HG03520 (cell line): ENCODE measurements around the gene KRTAP10-9.
"Not testable (repeated sequence)": the region's sequence is repeated elsewhere in the genome, so short reads cannot be mapped to it uniquely, and the experiment has no call there.

ENCODE experiments used
- ATAC-seq: cut with Tn5 transposase; IDR thresholded peaks from one replicate; pipeline ENCODE4 v1.9.1; 2021; ENCODE audit warnings: mild to moderate bottlenecking, moderate library complexity; ENCODE audit not compliant: unreplicated experiment

The KRTAP10-9 gene

DNA sequence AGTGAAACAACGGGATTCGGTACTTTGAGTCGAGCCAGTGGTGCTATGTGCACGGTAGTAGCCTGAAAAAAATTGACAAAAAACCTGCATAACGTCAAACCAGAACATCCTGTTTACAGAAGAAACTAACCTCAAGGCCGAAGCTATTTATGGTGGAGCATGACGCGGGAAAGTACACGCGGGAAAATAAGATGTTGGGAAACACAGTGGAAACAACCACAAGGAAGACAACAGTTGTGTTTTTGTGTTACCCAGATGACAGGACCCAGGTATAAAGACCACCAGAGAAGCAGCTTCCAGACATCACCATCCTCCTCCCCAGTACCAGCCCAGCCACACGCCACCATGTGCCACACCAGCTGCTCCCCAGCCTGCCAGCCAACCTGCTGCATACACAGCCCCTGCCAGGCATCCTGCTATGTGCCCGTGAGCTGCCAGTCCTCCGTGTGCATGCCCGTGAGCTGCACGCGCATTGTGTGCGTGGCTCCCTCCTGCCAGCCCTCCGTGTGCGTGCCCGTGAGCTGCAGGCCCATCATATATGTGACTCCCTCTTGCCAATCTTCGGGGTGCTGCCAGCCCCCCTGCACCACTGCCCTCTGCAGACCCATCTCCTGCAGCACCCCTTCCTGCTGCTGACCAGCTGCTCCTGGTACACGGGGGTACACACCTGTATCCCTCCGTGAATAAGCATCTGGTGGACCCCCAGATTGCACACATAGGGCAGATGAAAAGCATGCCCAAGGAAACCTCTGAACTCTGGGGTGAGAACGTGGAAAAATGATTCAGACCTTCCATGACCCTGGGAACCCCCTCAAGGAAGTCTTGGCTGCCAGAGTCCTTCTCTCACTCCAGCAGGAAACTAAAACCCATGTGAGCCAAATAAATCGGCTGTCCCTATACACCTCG is 31.0 kb downstream of the KRTAP10-9 start, which contains the start of gene KRTAP12-3:
Gene KRTAP12-3 (plus strand): TSS at position 298 of the 906 bp plus-strand sequence. CDS start 48 bp downstream, at position 346.
- no peak for ATAC-seq

DNA sequence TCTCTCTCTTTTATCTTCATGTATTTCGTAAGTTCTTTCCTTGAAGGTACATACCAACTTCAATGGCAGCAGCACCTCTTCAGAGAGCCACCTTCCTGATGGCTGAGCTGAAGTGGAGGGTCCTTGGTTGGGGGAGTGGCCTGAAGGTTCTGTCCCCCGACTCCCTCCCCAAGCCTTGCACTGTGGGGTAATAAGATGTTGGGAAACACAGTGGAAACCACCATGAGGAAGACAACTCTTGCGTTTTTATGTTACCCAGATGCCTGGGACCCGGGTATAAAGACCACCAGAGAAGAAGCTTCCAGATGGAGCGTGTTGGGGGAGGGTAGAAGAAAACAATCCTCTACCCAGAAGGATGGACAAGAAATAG is 31.6 kb downstream of the KRTAP10-9 start:
- no peak for ATAC-seq

DNA sequence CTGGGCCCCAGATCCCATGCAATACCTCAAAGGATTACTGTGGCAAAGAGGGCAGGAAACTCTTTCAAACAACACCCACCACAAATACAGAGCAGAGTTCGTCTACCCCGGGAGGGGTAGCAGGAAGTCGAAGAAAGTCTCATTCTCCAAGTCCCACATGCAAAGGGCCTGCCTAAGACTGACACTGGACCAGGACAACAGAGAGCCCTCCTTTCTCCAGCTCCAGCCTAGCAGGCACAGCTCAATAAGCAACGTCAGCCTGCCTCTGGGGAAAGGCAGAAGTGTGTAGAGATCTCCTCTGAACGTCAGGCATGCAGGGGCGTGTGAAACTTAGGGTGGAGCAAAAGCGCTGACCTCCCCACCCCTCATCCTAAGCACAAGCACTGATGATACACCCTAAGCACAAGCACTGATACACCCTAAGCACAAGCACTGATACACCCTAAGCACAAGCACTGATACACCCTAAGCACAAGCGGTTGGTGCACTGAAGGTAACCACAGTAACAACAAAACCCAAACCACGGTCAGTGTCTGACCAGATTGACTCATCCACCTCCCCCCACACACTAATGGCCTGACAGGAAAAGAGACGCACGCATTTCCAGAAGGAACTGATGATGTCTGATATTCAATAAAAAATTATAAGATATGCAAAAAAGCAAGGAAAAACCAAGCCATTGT is 32.2 kb downstream of the KRTAP10-9 start:
- ATAC-seq: no peak

DNA sequence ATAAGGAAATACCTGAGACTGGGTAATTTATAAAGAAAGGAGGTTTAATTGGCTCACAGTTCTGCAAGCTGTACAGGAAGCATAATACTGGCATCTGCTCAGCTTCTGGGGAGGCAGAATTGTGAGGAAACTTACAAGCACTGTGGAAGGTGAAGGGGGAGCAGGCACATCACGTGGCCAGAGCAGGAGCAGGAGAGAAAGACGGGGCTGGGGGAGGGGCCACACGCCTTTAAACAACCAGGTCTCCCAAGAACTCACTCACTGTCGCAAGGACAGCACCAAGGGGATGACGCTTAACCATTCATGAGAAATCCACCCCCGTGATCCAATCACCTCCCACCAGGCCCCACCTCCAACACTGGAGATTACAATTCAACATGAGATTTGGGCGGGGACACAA is 34.7 kb downstream of the KRTAP10-9 start:
- ATAC-seq: not testable (repeated sequence)

DNA sequence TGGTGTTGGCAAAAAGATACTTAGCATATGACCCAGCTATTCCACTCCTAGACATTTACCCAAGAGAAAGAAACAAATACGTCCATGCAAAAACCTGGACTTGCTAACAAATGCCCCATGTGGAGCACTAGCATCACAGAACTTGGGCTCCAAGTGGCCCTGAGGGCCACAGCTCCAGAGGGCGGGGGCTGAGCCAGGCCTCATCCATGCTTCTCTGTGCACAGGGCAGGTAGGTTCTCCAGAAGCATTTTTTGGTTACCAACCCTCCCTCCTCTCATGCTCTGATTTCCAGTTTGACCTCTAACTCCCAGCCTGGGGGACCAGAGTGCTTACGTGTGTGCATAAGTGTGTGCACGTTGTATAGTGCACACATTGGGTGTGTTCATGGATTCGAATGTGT is 37.8 kb downstream of the KRTAP10-9 start:
- ATAC-seq: no peak

DNA sequence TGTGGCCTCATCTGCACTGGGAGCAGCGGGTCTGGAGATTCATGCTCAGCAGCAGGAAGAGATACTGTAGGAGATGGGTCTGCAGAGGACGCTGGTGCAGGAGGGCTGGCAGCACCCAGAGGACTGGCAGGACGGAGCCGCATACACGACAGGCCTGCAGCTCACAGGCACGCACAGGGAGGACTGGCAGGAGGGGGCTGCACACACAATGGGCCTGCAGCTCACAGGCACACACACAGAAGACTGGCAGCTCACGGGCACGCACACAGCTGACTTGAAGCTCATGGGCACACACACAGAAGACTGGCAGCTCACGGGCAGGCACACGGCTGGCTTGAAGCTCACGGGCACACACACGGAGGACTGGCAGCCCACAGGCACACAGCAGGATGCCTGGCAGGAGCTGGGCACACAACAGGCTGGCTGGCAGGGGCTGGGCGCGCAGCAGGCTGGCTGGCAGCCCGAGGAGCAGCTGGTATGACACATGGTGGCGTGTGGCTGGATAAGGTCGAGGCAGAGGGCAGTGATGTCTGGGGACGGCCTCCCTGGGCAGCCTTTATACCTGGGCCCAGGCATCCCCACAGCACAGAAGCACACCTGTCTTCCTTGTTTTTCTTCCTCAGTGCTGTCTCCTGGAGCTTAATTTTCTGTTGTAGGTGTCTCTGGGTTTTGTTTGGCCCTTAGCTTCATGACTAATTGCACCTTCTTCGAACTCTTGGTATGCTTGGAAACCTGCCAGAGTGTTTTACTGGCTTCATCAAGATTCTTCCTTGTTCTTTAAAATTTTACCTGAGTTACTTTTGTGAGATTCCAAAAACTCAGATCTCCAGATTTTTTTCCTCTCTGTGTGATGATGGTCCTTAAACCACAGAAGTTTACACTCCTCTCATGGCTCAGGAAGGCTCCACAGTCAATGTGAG is 39.8 kb downstream of the KRTAP10-9 start, which contains the start of gene KRTAP12-2:
Gene KRTAP12-2 (minus strand): TSS at position 527 of the 920 bp plus-strand sequence. CDS start 41 bp downstream, at position 486.
- no peak for ATAC-seq

DNA sequence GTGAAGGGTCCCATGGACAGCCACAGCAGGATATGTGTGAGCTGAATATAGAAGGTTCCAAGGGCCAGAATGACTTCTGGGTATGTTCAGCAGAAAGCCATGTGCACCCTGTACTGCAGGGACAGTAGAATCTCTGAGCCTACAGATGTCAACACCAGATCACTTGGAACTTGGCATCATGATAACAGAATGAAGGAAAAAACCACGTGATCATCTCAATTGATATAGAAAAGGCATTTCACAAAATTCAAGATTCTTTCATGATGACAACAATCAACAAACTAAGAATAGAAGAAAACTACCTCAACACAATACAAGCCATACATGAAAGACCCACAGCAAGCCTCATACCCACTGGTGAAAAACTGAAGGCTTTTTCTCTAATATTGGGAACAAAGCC is 40.7 kb downstream of the KRTAP10-9 start:
- ATAC-seq: no peak

DNA sequence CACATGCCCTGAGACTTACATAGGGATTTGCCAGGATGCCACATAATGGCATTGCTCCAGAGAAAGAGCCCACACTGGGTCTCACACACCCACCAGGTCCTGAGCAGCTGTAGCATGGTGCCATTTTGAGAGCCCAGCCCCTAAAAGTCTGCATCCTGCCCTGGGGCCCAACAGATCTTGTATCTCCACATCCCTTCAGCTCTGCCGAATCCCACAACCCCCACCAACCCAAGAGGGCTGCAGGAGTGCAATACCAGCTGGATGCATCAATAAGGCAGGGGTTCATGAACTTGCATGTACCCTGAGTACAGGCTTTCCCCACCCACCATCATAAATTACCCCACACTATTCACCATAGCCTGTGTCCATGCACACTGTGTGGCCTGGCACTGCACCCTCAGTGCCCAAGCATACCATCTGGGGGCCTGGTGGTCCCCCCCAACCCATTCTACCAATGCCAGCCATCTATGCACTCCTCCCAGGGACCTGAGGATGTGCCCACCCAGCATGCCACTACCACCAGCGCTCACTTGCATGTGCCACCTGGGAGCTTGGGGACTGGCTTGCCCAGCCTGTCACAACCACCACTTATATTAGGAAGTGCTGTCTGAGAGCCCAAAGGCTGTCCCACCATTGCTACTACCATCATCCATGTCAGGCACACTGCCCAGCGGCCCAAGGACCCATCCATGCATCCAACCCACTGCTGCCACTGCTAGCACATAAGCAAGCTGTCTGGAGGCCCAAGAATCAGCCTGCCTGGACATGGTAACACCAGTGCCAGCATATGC is 43.9 kb downstream of the KRTAP10-9 start:
- ATAC-seq: no peak

DNA sequence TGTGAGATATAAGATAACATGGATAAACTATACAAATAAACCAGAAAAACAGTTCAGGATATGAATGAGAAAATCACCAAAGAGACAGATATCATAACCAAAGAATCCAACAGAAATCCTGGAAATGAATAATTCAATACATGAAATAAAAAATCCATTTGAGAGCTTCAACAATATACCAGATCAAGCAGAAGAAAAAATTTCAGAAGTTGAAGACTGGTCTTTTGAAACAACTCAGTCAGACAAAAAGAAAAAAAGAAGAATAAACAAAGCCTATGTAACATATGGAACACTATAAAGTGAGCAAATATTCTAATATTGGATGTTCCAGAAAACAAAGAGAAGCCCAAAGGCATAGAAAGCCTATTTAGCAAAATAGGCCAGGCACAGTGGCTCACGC is 45.0 kb downstream of the KRTAP10-9 start:
- no peak for ATAC-seq

DNA sequence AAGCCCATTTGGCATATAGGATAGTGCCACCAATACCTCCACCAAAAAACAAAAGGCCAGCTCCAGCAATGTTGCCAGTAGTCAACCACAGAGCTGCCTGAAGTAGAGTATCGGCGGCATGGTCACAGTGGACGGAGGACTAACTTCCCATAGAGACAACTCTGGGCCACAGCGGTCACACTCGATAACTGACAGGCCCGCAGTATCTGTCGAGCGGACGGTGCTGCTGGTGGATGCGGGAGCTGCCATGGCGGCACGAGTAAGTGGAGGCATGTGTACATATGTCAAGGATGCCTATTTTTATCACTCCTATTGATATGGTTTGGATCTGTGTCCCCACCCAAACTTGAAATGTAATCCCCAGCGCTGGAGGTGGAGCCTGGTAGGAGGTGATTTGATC is 51.0 kb downstream of the KRTAP10-9 start:
- no peak for ATAC-seq
